HUES48 (cell line): ENCODE results near the gene NPC2.

Experiments
- H3K27ac ChIP-seq: one replicate; pipeline ENCODE4 v1.7.0; 2013; ENCODE audit warnings: low read depth, low read length, inconsistent platforms
- H3K27me3 ChIP-seq: 2 replicates; pipeline ENCODE4 v1.6.1; 2013; ENCODE audit warnings: mild to moderate bottlenecking, low read length; ENCODE audit not compliant: control insufficient read depth, insufficient read depth
- H3K36me3 ChIP-seq: 2 replicates; pipeline ENCODE4 v1.6.1; 2013; ENCODE audit warnings: low read length; ENCODE audit not compliant: control insufficient read depth, insufficient read depth
- H3K4me1 ChIP-seq: 2 replicates; pipeline ENCODE4 v1.6.1; 2013; ENCODE audit warnings: mild to moderate bottlenecking, low read length; ENCODE audit not compliant: control insufficient read depth, insufficient read depth
- H3K4me3 ChIP-seq: 2 replicates; pipeline ENCODE4 v1.5.1; 2013; ENCODE audit warnings: mild to moderate bottlenecking, low read depth, low read length
- H3K9ac ChIP-seq: 2 replicates; pipeline ENCODE4 v1.6.1; 2013; ENCODE audit warnings: mild to moderate bottlenecking, low read depth, low read length, moderate library complexity
- H3K9me3 ChIP-seq: 2 replicates; pipeline ENCODE4 v1.6.1; 2013; ENCODE audit warnings: low read length; ENCODE audit not compliant: control insufficient read depth, insufficient read depth

NPC2 gene

DNA sequence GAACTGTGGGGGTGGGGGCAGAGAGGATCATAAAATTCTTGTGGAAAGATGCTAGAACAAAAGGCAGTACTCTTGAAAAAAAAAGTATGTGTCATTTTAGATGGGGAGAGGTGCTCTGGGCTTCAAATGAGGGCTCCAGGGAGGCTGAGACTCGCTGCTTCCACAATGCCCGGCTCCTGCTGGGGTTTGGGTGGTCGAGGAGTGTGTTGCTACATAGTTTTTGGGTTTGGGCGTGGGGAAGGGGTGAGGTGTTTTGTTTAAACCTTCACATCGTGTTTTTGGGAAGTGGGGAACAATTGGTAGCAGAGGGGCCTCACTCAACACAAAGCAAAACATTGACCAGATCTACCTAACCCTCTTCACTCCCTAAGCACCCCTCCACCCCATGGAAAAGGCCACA, 8.6 kb upstream of the NPC2 start:
- Histone ChIP-seq H3K27me3 (no peaks in the 10 kb centered on the region), H3K9me3 (no peaks in the 10 kb centered on the region), H3K9ac (no peak overlapping the region), H3K36me3 (no peaks in the 10 kb centered on the region), H3K4me1 (peaks cover 19% of the 10 kb centered on the region), H3K4me3 (no peak overlapping the region), H3K27ac (no peak overlapping the region)

DNA sequence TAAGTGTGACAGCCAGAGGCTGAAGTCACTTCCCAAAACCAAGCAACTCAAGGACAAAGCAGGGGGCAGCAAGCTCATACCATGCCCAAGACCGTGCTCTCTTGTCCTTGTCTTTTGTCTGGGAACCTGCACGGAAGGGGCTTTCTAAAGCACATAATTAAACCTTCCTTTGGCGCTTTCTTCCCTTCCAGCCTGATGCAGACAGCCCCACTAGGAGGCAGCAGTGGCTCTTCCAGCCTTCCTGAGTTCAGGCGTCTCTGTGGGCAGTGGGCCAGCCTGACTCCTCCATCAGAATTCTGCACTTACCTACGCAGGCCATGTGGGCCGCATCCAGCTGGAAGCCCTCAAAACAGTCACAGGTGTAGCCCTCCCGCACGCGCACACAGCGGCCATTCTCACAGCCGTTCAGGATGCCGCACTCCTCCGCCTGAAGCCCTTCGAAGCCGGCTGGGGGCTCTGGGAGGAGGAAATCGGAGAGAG, 8.1 kb upstream of the NPC2 start:
- Histone ChIP-seq H3K9me3 (no peaks in the 10 kb centered on the region), H3K36me3 (peaks cover 4% of the 10 kb centered on the region; the same call in 1 of the 2 replicates), H3K27ac (peak overlapping the region; percentile 85), H3K9ac (peak overlapping the region; percentile 40; the same call in 1 of the 2 replicates), H3K27me3 (no peaks in the 10 kb centered on the region), H3K4me3 (no peak overlapping the region), H3K4me1 (peaks cover 19% of the 10 kb centered on the region)

DNA sequence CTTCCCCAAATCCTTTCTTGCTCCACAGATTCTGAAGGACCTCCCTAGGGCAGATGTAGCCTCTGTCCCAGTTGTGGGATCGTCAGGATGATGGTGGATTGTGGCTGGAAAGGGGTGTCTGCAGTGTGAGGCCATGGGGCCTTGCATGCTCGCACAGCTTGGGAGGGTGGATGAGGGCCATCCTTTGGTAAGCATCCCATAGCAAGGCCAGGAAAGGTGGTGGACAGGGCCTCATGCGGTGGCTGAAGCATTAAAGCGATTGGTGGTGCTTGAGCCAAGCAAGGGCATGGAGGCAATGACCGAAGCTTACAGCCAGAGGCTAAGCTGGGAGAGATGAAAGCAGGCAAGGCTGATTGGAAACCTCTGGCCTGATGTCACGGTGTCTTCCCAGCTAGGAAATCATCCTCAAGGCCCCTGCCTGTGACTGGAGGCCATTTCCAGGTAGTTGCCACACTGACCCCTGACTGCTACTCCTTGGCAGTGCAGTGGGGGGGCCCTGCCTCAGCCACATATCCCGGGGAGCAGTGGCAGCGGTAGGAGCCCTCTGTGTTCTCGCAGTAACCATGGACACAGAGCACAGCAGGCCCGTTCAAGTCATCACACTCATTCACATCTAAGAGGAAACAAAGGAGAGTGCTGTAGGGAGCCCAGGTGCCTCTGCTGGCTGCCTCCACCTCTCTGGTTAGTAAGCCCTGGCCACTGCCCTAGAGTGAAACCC, 7.5 kb upstream of the NPC2 start:
- Histone ChIP-seq H3K27ac (peak overlapping the region; percentile 85), H3K9me3 (no peaks in the 10 kb centered on the region), H3K27me3 (no peaks in the 10 kb centered on the region), H3K4me1 (peaks cover 19% of the 10 kb centered on the region), H3K36me3 (peaks cover 10% of the 10 kb centered on the region; the same call in 1 of the 2 replicates), H3K4me3 (no peak overlapping the region), H3K9ac (peak overlapping the region; percentile 40; the same call in 1 of the 2 replicates)

DNA sequence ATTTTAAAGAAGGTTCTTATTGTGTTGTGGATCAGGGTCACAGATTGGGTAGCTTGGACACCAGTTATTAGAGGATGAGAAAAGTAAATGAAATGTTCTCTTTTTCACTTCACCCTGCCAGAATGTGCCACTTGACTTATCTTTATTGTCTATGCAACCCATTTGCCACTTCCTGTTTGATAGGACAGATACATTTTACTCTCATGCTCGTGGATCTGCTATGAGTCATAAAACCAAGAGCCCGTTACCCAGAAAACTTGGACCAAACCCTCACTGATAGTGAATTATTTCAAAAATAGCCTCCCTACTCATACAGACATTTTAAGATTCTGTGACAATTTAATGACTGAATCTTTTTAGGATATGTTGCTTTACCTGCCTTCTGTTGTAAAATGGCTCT, 2.3 kb upstream of the NPC2 start:
- H3K36me3 ChIP-seq, result peaks cover 19% of the 10 kb centered on the region; the same call in 1 of the 2 replicates
- H3K9me3 ChIP-seq, result no peaks in the 10 kb centered on the region
- H3K9ac ChIP-seq, result no peak overlapping the region
- H3K4me3 ChIP-seq, result no peak overlapping the region
- peaks cover 15% of the 10 kb centered on the region for H3K4me1 ChIP-seq
- no peak overlapping the region for H3K27ac ChIP-seq
- H3K27me3 ChIP-seq, result no peaks in the 10 kb centered on the region

DNA sequence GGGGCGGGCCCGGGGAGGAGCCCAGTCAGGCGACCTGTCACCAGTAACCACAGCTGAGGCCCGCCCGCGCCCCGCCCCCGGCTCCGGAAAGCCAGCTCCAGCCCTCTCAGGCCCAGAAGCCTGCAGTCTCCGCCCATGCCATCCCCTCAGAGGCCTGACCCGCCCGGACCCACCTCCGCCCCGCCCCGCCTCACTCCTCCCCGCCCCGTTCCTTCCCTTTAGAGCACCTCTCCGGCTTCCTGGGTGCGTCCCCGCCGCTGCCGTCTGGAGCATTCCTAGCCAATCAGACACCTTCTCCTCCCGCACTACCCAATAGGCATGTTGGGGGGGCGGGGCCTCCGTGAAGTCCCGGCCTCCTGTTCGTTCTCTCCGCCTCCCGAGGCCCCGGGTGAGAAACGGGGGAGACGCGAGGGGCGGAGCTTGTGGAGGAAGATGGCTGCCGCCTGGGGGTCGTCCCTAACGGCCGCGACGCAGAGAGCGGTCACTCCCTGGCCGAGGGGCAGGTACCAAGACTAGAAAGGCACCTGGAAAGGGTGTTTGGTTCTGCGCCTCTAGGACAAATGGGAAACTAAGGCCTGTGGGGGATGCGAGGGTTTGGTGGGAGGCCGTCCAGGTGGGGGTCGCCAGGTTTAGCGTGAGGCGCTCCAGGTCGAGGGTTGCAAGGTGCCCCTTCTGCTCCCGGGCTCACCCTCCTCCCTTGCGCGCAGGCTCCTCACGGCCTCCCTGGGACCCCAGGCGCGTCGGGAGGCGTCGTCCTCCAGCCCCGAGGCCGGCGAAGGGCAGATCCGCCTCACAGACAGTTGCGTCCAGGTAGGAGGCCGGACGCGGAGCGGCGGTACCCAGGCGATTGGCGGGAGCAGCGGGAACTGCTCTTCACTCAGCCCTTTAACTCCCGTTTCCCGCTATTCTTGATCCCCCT, 497 bp upstream of the NPC2 start, which contains the start of gene ISCA2:
ISCA2 (plus strand) TSS at position 423 of the 919 bp plus-strand sequence; CDS start at position 433, 10 bp downstream.
- Histone ChIP-seq H3K4me1 (peaks cover 18% of the 10 kb centered on the region), H3K36me3 (peaks cover 19% of the 10 kb centered on the region; the same call in 1 of the 2 replicates), H3K27ac (peak within 1 kb of the TSS; percentile 97), H3K4me3 (peak within 1 kb of the TSS; percentile 98), H3K9ac (peak within 1 kb of the TSS; percentile 76), H3K9me3 (no peaks in the 10 kb centered on the region), H3K27me3 (no peaks in the 10 kb centered on the region)

DNA sequence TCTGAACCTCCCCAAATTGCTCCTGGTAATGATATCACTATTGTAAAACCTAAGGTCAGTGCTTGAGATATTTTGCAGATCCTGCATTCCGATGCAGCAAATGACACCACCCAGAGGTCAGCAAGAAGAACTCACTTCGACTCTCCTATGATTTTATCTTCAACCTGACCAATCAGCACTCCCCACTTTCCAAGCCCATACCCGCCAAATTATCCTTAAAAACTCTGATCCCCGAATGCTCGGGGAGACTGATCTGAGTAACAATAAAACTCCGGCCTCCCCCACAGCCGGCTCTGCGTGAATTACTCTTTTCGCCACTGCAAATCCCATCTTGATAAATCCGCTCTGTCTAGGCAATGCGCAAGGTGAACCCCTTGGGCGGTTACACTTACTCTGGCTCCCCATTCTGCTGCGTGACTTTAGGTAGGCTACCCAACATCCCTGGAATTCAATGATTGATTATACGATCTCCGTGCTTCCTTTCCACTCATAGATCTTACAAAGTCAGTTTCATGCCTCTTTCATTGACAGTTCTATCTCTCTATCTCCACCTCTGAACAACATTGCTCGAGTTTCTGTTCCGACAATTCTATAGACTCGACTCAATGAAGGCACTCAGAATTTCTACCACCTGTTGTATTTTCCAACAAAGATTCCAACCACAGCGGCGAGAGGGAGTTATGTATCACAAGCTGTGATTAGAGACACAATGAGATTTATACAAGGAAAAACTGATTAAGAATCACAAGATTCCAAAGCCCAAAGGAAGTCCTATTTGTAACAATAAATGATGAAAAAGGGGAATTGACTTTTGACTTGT, 939 bp downstream of the NPC2 start:
- Histone ChIP-seq H3K36me3 (peaks cover 28% of the 10 kb centered on the region), H3K4me1 (peaks cover 26% of the 10 kb centered on the region), H3K27me3 (no peaks in the 10 kb centered on the region), H3K9ac (peak overlapping the region; percentile 69), H3K4me3 (peak overlapping the region; percentile 86), H3K27ac (peak overlapping the region; percentile 97), H3K9me3 (no peaks in the 10 kb centered on the region)

DNA sequence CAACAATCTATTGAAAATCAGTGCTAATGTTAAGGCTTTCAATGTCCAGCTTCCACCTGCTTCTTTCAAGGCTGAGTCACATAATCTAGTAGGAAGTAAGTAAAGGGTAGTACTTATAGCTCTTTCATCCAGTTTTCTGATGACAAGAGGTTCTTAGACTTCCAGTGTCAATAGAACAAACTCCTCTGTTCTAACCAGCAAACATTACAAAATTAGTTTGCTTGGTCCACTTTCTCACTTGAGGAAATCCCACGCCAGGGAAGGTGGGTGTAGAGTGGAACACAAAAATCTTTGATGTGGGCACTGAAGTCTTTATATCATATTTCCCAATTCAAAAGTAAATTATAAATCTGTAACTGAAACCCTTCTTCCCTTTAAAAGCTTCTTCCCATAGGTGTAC, 2.6 kb downstream of the NPC2 start:
- Histone ChIP-seq H3K4me3 (no peak overlapping the region), H3K4me1 (peaks cover 26% of the 10 kb centered on the region), H3K27ac (no peak overlapping the region), H3K9ac (no peak overlapping the region), H3K36me3 (peaks cover 29% of the 10 kb centered on the region), H3K27me3 (no peaks in the 10 kb centered on the region), H3K9me3 (no peaks in the 10 kb centered on the region)

DNA sequence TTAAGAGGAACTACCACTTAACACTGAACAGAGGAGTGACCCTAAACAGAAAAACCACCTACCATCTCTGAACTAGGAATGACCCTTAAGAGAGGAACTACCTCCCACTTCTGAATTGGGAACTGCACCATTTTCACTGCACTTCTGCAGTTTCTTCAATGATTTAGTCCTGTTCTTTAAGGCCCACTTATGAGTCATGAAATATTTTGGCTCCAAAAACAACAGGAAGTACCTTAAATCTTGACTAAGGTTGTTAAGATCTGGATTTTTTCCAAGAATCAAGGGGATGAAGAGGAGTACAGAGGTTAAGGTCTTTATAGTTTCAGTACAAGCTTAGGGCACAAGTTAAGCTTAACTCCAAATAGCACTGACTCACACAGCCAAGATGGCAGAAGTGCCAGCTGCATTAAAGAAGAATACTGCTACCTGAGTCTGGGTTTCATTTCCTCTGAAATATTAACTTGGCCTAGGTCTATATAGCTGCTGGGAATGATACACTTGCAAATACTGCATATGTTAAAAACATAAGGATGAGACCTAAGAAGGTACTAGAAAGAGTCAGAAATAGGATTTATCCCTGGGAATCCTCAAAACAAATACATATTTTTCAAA, 4.2 kb downstream of the NPC2 start:
- Histone ChIP-seq H3K9me3 (no peaks in the 10 kb centered on the region), H3K27me3 (no peaks in the 10 kb centered on the region), H3K9ac (no peak overlapping the region), H3K27ac (no peak overlapping the region), H3K36me3 (peaks cover 34% of the 10 kb centered on the region), H3K4me1 (peaks cover 21% of the 10 kb centered on the region), H3K4me3 (no peak overlapping the region)

DNA sequence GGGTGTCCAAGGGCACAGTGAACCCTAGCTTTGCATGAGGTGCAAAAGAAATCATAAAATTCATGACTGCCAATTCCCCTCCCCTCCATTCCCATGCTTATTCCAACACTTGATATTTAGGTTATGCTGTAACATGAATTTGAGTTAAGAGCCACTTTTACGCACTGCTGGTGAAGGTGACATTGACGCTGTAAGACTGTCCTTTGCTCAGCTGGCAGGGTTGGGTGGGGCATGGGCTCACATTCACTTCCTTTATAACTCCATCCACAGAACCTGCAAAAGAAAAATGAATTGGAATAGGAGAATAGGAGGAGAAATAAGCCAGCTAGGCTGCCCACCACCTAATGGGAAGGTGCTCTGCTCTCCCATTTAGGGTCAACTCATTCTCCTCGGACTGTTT, 6.9 kb downstream of the NPC2 start:
- H3K27me3 ChIP-seq, result no peaks in the 10 kb centered on the region
- H3K4me1 ChIP-seq, result peaks cover 14% of the 10 kb centered on the region
- H3K36me3 ChIP-seq, result peaks cover 60% of the 10 kb centered on the region
- no peak overlapping the region for H3K9ac ChIP-seq
- no peaks in the 10 kb centered on the region for H3K9me3 ChIP-seq
- no peak overlapping the region for H3K4me3 ChIP-seq
- no peak overlapping the region for H3K27ac ChIP-seq

DNA sequence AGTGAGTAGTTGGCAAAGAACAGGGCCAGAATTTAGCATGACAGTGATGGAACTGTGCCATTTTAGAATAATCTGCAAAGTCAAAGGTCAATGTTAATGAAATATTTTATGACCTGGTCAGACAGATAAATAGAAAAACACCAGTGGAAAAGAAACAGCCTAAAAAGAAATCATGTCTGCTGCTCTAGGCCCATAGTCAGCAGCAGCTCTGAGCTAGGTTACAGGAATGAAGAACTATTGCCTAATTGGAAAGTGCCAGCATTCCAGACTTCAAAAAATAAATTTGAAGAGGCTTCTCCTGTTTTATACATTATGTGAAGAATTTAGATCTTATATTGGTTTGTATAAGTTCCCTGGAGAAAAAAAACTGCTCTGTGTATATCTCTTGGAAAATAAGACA, 9.8 kb downstream of the NPC2 start:
- Histone ChIP-seq H3K4me3 (no peak overlapping the region), H3K9ac (no peak overlapping the region), H3K36me3 (peaks cover 86% of the 10 kb centered on the region), H3K27ac (no peak overlapping the region), H3K27me3 (no peaks in the 10 kb centered on the region), H3K4me1 (peaks cover 7% of the 10 kb centered on the region; the same call in 1 of the 2 replicates), H3K9me3 (no peaks in the 10 kb centered on the region)
